SK-N-MC (cell line): Measurements from ENCODE around the gene COL13A1.

Experiments
- DNase-seq: peaks from one replicate; pipeline ENCODE4 v3.0.0-alpha.2; 2011; ENCODE audit warnings: low read depth, low spot score
- H3K27ac ChIP-seq: fragments of 200-600 bp; sonication (generic); 2 replicates; pipeline ENCODE4 v1.5.1; 2016; ENCODE audit warnings: mixed run types
- H3K36me3 ChIP-seq: fragments of 200-600 bp; sonication (generic); 2 replicates; pipeline ENCODE4 v1.6.1; 2017; ENCODE audit warnings: antibody characterized with exemption, low read length, mixed read lengths; ENCODE audit not compliant: insufficient read depth
- H3K4me3 ChIP-seq: fragments of 200-600 bp; sonication (generic); 2 replicates; pipeline ENCODE4 v1.5.1; 2016
- H3K9ac ChIP-seq: fragments of 200-600 bp; sonication (generic); 2 replicates; pipeline ENCODE4 v1.8.0; 2017; ENCODE audit warnings: mixed run types, mixed read lengths; ENCODE audit not compliant: insufficient read length
- H3K9me3 ChIP-seq: fragments of 200-600 bp; sonication (generic); 2 replicates; pipeline ENCODE4 v1.6.1; 2017; ENCODE audit warnings: low read depth, mild to moderate bottlenecking, antibody characterized with exemption, low read length, moderate library complexity, mixed read lengths
- EZH2 ChIP-seq: fragments of 200-600 bp; sonication (generic); IDR thresholded peaks from one replicate; pipeline ENCODE4 v1.6.1; 2017; ENCODE audit warnings: antibody characterized with exemption
- FOXP2 ChIP-seq: optimal IDR thresholded peaks from 2 replicates; pipeline ENCODE3; 2011; ENCODE audit warnings: mild to moderate bottlenecking, moderate library complexity; ENCODE audit not compliant: insufficient read depth; ENCODE audit errors: extremely low read length, control extremely low read depth
- POLR2AphosphoS5 ChIP-seq: IDR thresholded peaks from 2 replicates; pipeline ENCODE4 v1.6.1; 2012; ENCODE audit warnings: mild to moderate bottlenecking, low read depth, low read length, borderline replicate concordance

COL13A1 gene

DNA sequence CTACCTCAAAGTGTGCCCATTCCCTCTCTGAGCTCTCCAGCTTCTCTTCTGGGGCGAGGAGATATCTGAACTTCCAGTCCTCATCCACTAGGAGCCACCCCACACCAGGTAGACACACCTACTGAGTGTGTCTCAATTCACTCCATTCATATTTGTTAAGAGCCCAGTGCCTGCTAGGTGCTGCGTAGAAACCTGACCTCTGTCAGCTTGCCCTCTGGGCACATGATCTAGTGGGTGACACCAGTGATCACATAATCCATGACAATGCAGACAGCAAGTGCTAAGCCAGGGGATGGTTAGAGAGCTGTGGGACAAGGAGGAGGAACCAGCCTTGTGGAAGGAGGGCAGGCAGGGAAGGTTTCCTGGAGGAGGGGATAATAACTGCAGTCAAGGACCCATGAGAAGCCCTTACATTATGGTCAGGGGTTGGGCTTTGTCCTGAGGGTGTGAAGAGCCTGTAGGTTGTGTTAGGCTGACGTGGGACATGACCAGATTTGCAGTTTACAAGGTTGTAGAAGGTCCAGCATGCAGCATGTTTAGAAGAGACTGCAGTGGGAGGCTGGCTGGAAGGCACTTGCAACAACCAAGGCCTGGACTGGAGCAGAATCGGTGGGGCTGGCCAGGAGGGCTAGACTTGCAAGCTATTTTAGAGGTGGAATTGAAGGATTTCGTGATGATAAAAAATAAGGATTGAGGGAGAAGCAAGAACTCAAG lies 81.8 kb downstream of the COL13A1 start:
- H3K27ac ChIP-seq: no peak overlapping the region
- no peaks in the 10 kb centered on the region for H3K9me3 ChIP-seq
- TF ChIP-seq POLR2AphosphoS5 (no peak), EZH2 (no peak)
- no peak for DNase-seq
- H3K9ac ChIP-seq: no peak overlapping the region
- H3K4me3 ChIP-seq: no peak overlapping the region
- H3K36me3 ChIP-seq: no peaks in the 10 kb centered on the region

DNA sequence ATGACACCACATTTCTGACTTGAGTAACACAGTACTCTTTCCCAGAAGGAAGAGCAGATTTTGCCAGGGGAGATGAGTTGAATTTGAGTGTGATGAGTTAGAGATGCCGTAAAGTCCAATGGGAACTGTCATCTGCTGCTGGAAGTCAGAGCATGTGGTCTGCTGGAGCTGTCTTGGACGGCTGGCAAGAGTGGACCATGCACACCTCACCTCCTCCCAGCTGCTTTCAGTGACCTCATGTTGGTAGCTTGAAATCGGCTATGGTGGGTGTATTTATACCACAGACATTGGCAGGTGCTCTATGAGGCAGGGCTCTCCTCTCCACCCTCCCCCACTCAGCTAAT lies 82.3 kb downstream of the COL13A1 start:
- TF ChIP-seq EZH2 (no peak), POLR2AphosphoS5 (no peak), FOXP2 (no peak)
- Histone ChIP-seq H3K27ac (no peak overlapping the region), H3K9ac (no peak overlapping the region), H3K4me3 (no peak overlapping the region), H3K36me3 (no peaks in the 10 kb centered on the region), H3K9me3 (no peaks in the 10 kb centered on the region)
- no peak for DNase-seq

DNA sequence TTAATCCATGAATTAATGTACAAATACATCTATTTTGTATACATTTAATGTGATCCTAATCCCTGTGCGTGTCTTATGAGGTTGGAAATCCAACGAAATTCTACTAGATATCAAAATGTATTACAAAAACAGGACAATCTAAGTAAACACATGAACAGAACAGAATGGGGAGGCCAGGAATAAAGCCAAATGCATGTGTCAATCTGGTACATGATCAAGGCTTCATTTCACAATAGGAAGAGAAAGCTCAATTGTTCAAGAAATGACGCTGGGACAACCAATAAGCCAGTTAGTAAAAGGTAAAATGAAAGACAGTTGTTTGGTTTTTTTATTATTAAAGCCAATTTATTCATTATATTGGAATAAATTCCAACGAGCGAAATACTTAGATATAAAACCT lies 83.0 kb downstream of the COL13A1 start:
- Histone ChIP-seq H3K9ac (no peak overlapping the region), H3K9me3 (no peaks in the 10 kb centered on the region), H3K36me3 (no peaks in the 10 kb centered on the region), H3K4me3 (no peak overlapping the region), H3K27ac (no peak overlapping the region)
- DNase-seq: no peak
- TF ChIP-seq EZH2 (no peak), POLR2AphosphoS5 (no peak), FOXP2 (no peak)

DNA sequence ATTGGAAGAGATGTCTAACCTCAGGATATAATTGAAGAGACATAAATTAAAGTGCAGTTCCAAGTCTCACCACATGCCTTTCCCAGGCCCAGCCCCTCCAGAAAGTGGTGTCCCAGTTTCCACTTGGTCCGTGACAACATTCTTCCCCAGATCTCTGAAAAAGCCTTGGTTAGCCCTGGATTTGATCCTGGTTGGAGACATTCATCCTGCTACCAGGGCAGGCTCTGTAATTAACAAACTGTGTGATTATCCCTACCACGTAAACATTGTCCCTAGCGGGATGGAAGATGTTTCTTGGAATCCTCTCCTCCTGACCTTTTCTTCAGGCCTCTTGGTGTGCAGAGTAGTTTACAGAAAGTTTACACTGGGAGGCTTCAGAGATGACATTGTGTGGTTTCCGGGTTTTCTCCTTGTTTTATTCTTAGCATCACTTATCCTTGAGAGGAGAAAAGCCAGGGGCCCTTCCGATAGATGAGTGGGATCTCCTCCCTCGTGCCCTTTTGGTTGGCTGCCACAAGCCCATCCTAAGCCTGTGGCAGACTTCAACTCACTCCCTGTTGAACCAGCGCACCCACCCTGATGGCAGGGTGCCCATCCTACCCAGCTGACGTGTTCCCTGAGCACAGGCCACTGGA lies 83.8 kb downstream of the COL13A1 start:
- no peaks in the 10 kb centered on the region for H3K9me3 ChIP-seq
- no peak for TF ChIP-seq FOXP2
- TF ChIP-seq EZH2: no peak
- TF ChIP-seq POLR2AphosphoS5: no peak
- no peak overlapping the region for H3K9ac ChIP-seq
- DNase-seq: no peak
- no peak overlapping the region for H3K27ac ChIP-seq
- no peak overlapping the region for H3K4me3 ChIP-seq
- no peaks in the 10 kb centered on the region for H3K36me3 ChIP-seq

DNA sequence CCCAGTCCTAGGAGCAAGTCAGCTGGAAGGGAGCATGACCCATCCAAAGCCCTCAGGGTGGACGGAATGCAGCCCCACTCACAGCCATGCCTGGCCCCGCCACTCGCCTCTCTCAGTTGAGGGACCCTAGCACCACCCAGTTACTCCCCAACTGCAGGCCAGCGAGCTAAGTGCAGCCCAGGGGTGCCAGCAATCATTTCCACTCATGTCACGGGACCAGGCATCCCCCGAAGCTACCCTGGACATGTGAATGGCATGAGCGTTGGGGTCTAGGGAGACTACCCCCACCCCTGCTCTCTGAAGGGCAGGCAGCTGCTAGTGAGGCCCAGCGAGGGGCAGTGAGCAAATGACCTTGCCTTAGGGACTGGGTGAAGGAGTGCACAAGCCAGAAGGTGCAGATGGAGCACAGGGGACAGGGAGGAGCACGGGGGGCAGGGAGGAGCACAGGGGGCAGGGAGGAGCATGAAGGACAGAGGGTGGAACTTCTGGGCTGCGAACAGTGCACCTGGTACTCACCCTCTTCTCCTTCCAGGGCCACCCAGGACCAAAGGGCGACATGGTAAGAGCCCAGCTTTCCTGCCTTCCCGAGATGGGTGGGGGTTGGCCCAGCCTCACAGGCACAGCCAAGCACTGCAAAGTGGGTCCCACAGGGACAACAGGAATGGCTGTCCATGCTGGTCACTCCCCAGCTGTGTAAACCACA lies 87.3 kb downstream of the COL13A1 start:
- DNase-seq: no peak
- no peak overlapping the region for H3K27ac ChIP-seq
- no peak overlapping the region for H3K9ac ChIP-seq
- no peak for TF ChIP-seq EZH2
- no peak for TF ChIP-seq FOXP2
- no peak for TF ChIP-seq POLR2AphosphoS5
- H3K9me3 ChIP-seq: no peaks in the 10 kb centered on the region
- H3K36me3 ChIP-seq: no peaks in the 10 kb centered on the region
- no peak overlapping the region for H3K4me3 ChIP-seq

DNA sequence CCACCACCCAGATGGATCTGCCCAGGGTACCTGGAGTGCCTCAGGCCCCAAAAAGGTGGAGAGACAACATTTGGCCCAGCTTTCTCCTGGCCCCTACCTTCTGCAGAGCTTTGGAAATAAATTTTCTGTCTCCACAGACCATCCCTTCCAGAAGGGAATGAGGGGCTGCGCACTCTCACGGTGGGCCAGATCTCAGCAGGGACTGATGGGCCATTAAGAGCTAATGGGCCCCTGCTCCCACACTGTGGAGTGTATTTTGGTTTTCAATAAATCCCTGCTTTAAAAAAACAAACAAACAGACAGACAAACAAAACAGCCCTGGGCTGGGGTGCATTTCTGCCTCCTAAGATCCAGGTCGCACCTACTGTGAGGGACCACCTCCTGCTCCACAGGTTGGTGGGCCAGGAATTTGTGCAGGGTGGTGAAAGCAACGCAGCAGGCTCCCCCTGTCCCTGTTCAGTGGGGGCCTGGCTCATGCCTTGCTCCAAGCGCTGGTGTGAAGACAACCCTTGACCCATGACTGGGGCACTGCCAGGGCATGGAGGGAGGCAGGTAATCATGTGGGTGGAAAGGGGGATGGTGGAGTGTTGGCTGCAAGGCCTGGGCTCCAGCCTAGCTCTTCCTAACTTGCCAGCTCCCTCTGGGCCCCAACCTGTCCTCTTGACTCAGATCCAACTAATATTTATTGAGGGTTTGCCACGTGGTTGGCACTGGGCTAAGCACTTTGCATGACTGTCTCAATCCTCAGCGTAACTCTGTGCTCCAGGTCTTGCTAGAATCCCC lies 88.5 kb downstream of the COL13A1 start:
- no peak for DNase-seq

DNA sequence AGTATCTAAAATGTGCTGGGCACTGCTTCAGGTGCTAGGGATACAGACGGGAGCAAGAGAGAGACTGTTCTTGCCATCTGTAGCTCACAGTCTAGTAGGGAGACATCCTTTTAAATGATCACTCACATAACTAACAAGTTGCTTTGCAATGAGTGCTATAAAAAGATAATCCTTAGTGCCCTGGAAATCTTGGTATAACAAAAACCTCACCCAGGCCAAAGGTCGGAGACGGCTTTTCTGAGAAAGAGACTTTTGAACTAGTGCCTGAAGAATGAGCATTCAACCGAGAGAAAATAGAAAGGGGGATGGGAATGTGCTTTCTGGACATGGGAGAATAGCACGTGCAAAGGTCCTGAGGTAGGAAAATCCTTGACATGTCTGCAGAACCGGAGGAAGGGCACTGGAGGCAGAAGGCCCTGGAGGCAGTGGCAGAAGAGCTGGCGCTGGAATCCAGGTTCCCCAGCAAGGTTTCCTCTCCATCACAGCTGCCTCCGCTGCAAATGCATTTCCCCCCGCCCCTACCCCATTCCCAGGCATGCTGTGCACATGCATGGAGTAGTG lies 89.4 kb downstream of the COL13A1 start:
- H3K9me3 ChIP-seq: no peaks in the 10 kb centered on the region
- no peak for DNase-seq
- TF ChIP-seq POLR2AphosphoS5 (no peak), EZH2 (no peak), FOXP2 (no peak)

More for the DNA sequence above, 88.5 kb downstream of the COL13A1 start:
- no peaks in the 10 kb centered on the region for H3K36me3 ChIP-seq
- no peak overlapping the region for H3K4me3 ChIP-seq
- H3K9me3 ChIP-seq: no peaks in the 10 kb centered on the region
- TF ChIP-seq EZH2 (no peak), POLR2AphosphoS5 (no peak), FOXP2 (no peak)
- H3K27ac ChIP-seq: no peak overlapping the region
- no peak overlapping the region for H3K9ac ChIP-seq

DNA sequence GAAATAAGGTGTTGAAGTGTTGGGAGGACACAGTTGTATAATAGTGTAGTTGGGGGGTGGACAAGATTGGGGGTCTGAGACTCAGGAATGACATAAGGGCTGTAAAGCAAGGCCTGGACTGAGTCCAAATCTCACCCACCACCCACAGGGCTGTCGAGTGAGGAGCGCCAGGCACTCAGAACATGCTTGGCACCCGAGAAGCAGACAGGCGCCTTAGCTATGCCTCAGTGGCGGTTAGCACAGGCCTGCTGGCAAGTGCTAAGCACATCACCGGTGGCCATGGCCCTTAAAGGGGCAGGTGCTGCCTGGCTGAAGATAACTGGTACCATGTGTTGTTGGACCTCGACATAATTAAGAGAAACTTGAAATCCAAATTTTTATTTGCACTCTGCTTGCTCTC lies 90.7 kb downstream of the COL13A1 start:
- no peaks in the 10 kb centered on the region for H3K9me3 ChIP-seq
- no peaks in the 10 kb centered on the region for H3K36me3 ChIP-seq
- H3K9ac ChIP-seq: no peak overlapping the region
- DNase-seq: no peak
- no peak overlapping the region for H3K4me3 ChIP-seq
- TF ChIP-seq FOXP2: no peak
- TF ChIP-seq POLR2AphosphoS5: no peak
- TF ChIP-seq EZH2: no peak
- no peak overlapping the region for H3K27ac ChIP-seq

More for the DNA sequence above, 89.4 kb downstream of the COL13A1 start:
- no peak overlapping the region for H3K4me3 ChIP-seq
- no peak overlapping the region for H3K27ac ChIP-seq
- no peak overlapping the region for H3K9ac ChIP-seq
- no peaks in the 10 kb centered on the region for H3K36me3 ChIP-seq

DNA sequence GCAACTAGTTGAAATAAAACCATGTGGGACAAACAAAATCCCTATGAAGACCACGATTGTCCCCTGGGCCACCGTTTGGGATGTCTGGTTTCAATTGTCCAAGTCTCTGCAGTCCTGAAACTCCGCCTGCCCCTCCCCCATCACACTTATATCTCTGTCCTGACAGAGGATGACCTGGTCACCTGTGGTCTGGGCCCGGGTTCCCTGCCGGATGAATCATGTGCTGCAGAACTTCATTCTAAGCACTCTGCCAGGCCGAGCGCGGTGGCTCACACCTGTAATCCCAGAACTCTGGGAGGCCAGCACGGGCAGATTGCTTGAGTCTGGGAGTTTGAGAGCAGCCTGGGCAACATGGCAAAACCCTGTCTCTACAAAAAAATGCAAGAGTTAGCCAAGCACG lies 91.1 kb downstream of the COL13A1 start:
- DNase-seq: no peak
- Histone ChIP-seq H3K4me3 (no peak overlapping the region), H3K36me3 (no peaks in the 10 kb centered on the region)

More for the DNA sequence above, 91.1 kb downstream of the COL13A1 start:
- TF ChIP-seq FOXP2 (no peak), EZH2 (no peak), POLR2AphosphoS5 (no peak)
- H3K9ac ChIP-seq: no peak overlapping the region
- no peaks in the 10 kb centered on the region for H3K9me3 ChIP-seq
- no peak overlapping the region for H3K27ac ChIP-seq
